Daoy (cell line): Measurements from ENCODE around the gene CDK15. TPM values are rescaled to one million over a fixed set of nuclear protein-coding genes. Genes with fewer than 3 reads are reported as not detected.

Experiments
- DNase-seq: peaks from one replicate; pipeline ENCODE4 v3.0.0-alpha.2; 2015; ENCODE audit warnings: low read depth
- total RNA-seq: library from RNA; depleted of rRNA; stranded (reverse); fragments of >200 nt; shearing (Covaris generic); gene quantifications from 2 replicates; pipeline ENCODE4 v1.2.3, GENCODE V29; 2014; rRNA removed

CDK15 gene
- total RNA-seq, 1 experiment from 2014 or later = 14.9 TPM

DNA sequence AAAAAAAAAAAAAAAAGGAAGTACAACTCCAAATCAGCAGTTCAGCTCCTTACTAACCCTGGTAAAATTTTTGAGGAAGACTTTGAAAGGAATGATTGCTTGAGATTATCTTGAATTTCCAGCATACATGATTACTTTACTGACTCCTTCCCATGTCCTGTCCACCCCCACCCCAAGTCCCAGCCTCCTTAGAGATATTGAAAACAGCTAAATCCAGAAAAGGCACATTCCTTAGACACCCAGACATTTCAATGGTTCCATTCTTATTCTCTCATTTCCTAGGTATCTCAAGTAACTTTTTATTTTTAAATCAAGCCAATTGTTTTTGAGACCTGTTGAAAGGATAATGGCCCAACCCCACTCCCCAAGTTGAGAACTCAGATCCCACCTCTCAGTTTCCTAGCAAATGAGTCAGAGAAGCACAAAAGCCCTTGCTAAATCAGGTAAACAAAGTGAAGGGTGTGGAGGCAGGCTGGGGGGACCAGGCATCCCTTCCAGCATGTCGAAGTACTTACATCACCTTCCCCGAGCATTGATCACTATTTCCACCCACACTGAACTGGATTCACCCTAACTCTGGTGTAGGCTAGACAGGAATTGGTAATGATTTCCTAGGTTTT is 131.9 kb downstream of the CDK15 start:
- no peak for DNase-seq

DNA sequence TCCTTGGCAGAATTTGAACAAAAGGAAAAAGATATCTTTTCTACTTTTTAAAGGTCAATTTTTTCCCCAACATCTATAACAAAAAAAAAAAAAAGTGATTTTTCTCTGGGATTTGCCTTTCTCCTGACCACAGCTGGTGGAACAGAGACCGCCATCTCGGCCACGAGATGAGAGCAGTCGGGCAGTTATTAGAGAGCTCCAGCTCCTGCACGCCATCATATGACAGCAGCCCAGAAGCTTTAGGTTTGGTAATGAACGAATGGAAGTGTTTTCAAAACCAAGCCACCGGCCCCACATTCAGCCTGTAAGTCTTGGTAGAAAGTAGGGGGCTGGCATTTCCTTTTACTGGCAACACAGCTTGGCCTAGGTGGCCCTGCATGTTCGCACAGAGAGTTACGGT is 132.4 kb downstream of the CDK15 start:
- DNase-seq = no peak

DNA sequence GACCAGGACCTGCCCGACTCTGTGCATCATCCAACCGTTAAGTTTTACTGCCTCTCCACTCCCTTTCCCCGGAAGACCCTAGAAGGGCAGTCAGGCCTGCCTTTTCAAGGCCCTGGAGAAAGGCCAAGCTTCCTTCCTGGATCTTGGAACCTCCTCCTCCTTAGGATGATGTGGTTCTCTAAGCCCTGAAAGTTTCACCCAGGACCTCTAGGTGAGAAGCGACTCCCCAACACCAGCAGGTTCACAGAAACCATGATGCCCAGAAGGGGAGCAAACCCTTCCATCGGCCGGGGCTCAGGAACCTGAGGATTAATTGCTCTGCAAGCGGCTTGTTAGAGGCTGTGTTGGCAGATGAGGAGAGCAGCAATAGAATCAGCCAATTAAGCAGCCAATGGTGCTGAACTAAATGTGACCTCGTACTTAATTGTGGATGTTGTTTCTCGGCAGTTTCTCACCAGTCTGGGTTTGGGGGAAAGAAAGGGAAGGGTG is 133.2 kb downstream of the CDK15 start:
- DNase-seq = no peak

DNA sequence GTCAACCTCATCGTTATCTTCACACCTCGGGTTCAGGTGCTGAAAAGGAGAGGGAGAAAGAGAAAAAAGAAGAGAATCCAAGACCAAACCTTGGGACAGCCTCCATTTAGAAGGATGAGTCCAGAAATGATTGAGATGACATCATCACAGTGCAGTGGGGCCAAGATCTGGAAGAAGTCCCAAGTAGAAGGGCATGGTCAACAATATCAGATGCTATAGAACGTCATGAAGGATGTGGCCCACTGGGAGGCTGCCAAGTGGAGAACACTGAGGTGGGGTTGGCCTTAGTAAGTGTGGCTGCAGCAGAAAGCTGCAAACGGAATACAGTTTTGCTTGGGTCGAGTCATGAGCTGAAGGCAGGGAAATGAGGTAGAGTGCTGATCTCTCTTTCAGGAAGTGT is 136.2 kb downstream of the CDK15 start:
- no peak for DNase-seq

Other genes with a start within 250 kb of the CDK15 start
- gene TMEM237, start 163.0 kb upstream of the CDK15 start, total RNA-seq = 144 and 173 TPM in 2 replicates
- 7.8 and 9.3 TPM in 2 replicates for gene MPP4, start 107.9 kb upstream of the CDK15 start, total RNA-seq
- 25.2 and 27.5 TPM in 2 replicates for gene ALS2, start 25.6 kb upstream of the CDK15 start, total RNA-seq
- 12.0 and 19.3 TPM in 2 replicates for gene FZD7, start 227.3 kb downstream of the CDK15 start, total RNA-seq